Hippocampal formation (tissue), 2 donors: ENCODE results near the gene ISCA2.

ENCODE experiments used
- DNase-seq, 2 donors: peaks; one replicate each; lab custom pipeline; 2025; lab: John Stamatoyannopoulos, UW

ISCA2 gene

GRCh38 chr14:74508844-74509428 is 15.4 kb downstream of the ISCA2 start:
- no peak for DNase-seq

GRCh38 chr14:74509587-74510222 is 16.1 kb downstream of the ISCA2 start:
- no peak for DNase-seq

- no peak for DNase-seq
Observed at GRCh38 chr14:74510223-74510931, 16.8 kb downstream of the ISCA2 start.

GRCh38 chr14:74510959-74511409 is 17.4 kb downstream of the ISCA2 start:
- no peak for DNase-seq

DNA sequence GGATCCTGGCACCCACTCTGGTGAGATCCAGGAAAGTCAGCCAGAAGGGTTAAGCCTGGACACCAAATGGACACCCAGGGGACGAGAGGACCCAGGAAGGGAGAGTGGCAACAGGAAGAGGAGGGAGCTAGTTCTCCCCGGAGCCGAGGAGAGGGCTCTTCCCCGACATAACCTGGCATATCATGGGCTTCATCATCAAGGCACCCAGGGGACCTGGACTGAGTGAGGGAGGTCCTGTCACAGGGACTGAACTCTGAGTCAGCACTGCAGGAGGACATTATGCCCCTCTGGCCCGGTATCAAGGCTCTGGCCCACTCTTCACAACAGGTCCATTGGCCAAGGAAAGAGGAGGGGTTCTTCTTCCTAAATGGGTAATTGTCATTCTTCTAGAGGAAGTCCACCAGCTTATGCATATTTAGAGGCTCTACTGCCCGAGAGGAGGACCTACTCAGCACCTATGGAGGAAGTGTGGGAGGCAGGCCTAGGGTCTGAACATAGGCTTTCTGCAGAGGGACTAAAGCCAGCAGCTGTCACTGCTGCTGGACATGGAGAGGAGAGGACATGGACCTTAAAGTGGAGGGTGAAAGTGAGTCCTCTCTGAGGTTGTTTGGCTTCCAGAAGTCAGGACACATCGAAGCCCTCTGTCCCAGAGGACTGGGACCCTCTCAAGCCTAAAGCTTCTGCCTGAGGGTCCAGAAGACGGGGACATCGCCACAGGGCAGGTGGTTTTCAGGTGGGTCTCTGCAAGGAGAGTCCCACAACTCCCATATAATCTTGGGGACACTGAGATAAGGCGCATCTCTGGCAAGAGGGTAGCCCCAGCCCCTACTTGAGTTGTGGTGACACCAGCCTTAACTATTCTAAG is 18.6 kb downstream of the ISCA2 start:
- no peak for DNase-seq

DNA sequence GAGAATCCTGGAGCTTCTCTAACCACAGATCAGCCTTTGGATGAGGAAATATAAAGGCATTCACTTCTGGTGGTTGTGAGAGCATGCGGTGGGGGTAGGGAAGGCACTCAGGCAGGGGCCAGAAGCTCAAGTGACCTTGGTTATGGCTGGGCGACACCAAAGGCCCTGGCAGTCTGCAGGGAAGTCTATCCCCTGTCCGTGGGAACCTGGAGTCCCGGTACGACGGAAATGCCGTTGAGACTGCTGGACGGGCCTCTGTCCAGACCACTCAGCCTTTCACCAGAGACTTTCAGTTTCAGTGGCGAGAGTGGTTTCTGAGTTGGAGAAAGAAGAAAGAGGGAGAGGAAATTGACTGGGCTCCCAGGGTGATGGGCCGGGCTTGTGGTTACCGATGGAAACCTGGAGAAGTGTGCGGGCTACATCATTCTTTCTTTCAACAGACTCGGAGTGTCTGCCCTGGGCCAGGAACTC is 20.9 kb downstream of the ISCA2 start:
- no peak for DNase-seq

GRCh38 chr14:74515891-74516412 is 22.4 kb downstream of the ISCA2 start:
- no peak for DNase-seq

- no peak for DNase-seq
Observed at GRCh38 chr14:74516451-74517160, 23.0 kb downstream of the ISCA2 start.

- no peak for DNase-seq
Observed at GRCh38 chr14:74517731-74518130, 24.2 kb downstream of the ISCA2 start.

DNA sequence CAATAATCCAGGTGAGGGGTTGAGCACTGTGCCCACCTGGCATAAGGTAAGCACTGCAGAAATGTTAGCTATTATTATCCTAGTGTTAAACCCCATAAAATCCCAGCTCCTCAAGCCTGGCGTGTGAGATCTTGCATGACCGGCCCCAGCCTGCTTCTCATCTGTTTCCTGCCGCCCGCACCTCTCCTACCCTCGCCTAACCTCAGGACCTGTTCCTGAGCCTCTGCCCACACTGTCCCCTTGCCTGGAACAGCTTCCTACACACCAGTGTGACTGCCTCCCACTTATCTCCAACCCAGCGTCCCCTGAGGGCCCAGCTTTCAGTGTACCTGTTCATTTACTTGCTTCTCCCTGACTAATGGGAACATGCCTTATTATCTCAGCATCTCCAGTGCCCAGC is 24.7 kb downstream of the ISCA2 start:
- DNase-seq, result no peak

- no peak for DNase-seq
Observed at GRCh38 chr14:74519316-74520074, 25.9 kb downstream of the ISCA2 start.

DNA sequence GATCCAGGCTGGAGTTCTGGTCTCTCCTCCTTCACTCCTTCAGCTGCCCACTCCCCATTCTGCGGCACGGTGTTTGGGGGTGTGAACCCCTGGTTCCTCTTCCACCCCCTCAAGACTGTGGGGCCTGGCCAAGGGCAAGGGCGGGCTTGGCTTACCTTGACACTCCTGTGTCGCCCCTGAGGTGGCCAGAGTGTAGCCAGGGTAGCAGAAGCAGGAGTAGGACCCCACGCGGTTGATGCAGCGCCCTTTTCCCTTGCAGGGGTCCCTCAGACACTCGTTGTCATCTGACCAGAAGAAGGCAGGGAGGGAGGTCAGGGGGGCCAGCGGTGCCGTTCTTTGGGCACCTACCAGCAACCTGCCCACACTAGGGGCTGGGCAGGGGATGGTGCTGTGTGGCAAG is 28.2 kb downstream of the ISCA2 start:
- DNase-seq, result no peak

DNA sequence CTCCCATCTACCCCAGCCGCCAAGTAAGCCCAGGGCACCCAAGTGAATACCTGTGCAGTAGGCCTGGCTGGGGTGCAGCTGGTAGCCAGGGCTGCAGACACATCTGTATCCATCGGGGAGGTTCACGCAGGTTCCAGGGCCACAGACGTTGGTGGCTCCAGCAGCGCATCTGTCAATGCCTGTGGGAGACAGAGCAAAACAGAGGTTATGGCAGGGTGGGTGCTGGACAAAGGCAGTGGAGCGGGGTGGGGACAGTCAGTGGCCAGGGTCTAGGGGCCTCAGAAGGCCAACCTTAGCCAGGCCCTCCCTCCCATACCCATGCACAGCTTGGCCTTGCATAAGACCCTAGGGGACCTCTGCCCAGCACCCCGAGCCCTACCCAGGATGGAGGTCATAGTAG is 29.2 kb downstream of the ISCA2 start:
- no peak for DNase-seq

DNA sequence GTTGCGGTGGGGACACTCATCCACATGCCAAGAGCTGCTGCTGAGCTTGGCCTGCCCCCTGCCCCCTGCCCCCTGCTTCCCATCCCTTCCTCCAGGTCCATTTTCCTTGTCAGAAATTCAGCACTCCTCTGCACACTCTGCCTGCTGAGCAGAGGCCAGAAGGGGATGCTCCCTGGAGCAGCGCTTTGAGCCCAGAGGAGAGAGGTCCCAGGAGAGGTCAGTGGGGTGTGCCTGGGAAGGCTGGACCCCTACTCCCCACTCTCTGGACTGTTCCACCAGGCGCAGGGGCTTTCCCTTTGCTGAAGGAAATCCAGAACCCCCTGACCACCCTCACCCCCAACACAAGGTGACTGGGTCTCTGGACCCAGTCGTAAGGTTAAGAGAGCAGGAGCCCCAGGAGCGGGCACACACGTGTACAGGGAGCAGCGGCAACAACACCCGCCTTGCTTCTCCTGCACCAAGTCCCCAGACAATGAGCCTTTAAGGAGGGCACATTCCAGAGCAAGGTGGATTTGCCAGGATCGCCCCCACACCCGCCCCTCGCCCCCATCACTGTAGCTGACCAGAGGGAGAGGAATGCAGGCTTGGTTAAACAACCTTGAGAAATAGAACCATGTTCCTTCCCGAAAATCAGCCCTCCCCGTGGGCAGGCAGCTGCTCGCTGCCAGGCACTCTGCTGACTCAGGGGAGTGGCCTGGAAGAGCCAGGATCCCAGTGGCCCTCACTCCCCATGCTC is 30.7 kb downstream of the ISCA2 start:
- DNase-seq, result no peak

DNA sequence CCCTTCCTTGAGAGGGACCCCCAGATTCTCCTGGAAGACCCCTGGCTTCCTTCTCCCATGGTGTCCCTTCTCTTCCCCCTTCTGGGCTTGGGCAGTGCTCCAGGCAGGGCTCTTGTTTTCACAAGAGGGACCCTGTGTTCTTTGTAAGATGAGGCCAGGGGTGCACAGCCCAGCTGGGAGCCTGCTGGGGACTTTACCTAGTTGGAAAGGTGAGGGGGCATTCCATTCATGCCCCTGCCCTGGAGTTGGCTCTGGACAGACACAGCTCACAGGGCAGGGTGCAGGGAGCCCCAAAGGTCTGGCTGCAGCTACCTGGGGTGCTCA is 31.2 kb downstream of the ISCA2 start:
- no peak for DNase-seq

DNA sequence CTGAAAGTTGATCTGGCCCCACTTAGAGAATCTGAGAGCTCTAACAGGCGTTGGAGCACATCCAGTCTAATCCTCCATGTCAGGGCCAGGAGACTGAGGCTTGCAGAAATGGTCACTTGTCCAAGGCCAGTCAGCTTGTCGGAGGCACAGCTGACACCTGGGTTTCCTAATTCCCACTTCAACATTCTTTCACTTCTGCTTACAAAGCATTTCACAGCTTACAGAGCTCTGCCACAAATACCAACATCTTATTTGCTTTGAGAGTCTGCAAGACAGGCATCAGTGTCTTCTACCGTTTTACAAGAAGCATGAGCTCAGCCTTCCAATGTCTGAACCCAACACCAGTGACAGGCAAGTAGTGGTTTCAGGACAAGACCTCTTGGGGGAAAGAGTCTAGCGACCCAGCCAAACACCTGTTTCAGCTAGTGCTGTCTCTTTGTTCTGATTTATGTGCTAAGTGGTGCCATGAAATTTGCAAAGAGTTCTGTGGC is 31.8 kb downstream of the ISCA2 start:
- no peak for DNase-seq

- DNase-seq, result no peak
Observed at GRCh38 chr14:74526854-74527585, 33.5 kb downstream of the ISCA2 start.

- no peak for DNase-seq
Observed at GRCh38 chr14:74527736-74528280, 34.2 kb downstream of the ISCA2 start.

DNA sequence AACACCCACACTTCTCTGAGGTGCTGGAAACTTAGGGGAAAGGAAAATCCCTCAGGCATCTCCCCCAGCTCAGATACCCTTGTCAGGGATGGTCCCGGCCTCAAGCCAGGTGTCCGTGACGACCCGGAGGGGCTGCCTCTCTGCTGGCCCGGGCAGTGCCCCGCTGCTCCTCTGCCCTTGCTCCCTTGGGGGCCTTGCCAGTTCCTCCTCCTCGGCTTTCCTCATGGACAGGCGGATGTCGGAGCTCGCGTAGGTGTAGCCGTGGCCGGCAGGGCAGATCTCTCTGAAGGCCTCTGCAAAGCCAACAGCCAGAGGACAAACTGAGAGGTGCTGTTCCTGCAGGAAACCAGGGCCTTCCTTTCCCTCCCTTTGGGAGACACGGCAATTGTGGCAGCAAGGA is 34.8 kb downstream of the ISCA2 start:
- DNase-seq, result no peak
